Activated B cell treated with CpG ODN at 0.5 μM for 24 hours (primary cell): ENCODE results near the gene KCTD21. TPM values are rescaled to one million over a fixed set of nuclear protein-coding genes. Genes with fewer than 3 reads are reported as not detected.

Experiments
- ATAC-seq: fragments of 200-7000 bp; cut with Tn5 transposase; one replicate; pipeline ENCODE4 v1.10.0; 2021; ENCODE audit warnings: low read depth, mild to moderate bottlenecking, moderate library complexity
- CTCF ChIA-PET: fragments of 350-600 bp; sonication (Branson Sonifier 250); formaldehyde crosslinking; loops from one replicate; lab custom pipeline; 2021; ENCODE audit warnings: antibody characterized with exemption; lab: Charles Lee
- POLR2A ChIA-PET: fragments of 350-600 bp; sonication (Branson Sonifier 250); formaldehyde crosslinking; loops from one replicate; lab custom pipeline; 2021; ENCODE audit warnings: antibody characterized with exemption; lab: Charles Lee
- DNase-seq: peaks from one replicate; pipeline ENCODE4 v3.0.0; 2022
- H3K27ac Mint-ChIP-seq: one replicate; pipeline ENCODE4 v1.8.0; 2020; ENCODE audit warnings: mixed read lengths
- H3K27me3 Mint-ChIP-seq: one replicate; pipeline ENCODE4 v1.8.0; 2021; ENCODE audit warnings: mixed read lengths
- H3K36me3 Mint-ChIP-seq: one replicate; pipeline ENCODE4 v1.8.0; 2021; ENCODE audit warnings: low read depth, mixed read lengths
- H3K4me1 Mint-ChIP-seq: one replicate; pipeline ENCODE4 v1.8.0; 2021; ENCODE audit warnings: mixed read lengths
- H3K4me3 Mint-ChIP-seq: one replicate; pipeline ENCODE4 v1.8.0; 2020; ENCODE audit warnings: mild to moderate bottlenecking, mixed read lengths
- H3K9me3 Mint-ChIP-seq: one replicate; pipeline ENCODE4 v1.8.0; 2020; ENCODE audit warnings: mixed read lengths
- CTCF ChIP-seq: fragments of 200-600 bp; IDR thresholded peaks from one replicate; pipeline ENCODE4 v1.8.0; 2022; ENCODE audit warnings: antibody characterized with exemption, mild to moderate bottlenecking
- intact Hi-C: fragments of 100-400 bp; cut with micrococcal nuclease; formaldehyde crosslinking; loops from one replicate; pipeline ENCODE4 v1.15.1; 2024
- total RNA-seq: library from RNA; stranded (reverse); gene quantifications from 2 replicates; pipeline ENCODE4 v1.2.3, GENCODE V29; 2022

The KCTD21 gene
- total RNA-seq, 1 donor from 2014 or later: 3.2 TPM

GRCh38 chr11:78202733-78203167 is 14.3 kb upstream of the KCTD21 start:
- H3K36me3 Mint-ChIP-seq: no peaks in the 10 kb centered on the region
- H3K9me3 Mint-ChIP-seq: no peaks in the 10 kb centered on the region
- ATAC-seq (peak; percentile 28), DNase-seq (no peak)
- intact Hi-C loops: no loop called here
- no peak for TF ChIP-seq CTCF
- H3K27ac Mint-ChIP-seq: peak overlapping the region; percentile 13
- no peak overlapping the region for H3K4me3 Mint-ChIP-seq
- H3K4me1 Mint-ChIP-seq: peaks cover 15% of the 10 kb centered on the region
- H3K27me3 Mint-ChIP-seq: no peaks in the 10 kb centered on the region
- POLR2A ChIA-PET: interaction anchor here (0.7 to 1.0 kb wide), 2 partner anchors 14 to 21 kb away, joined by 3 to 7 read pairs; partner anchors contain the start of genes KCTD21 and USP35
- CTCF ChIA-PET: no interaction called here

- no peak overlapping the region for H3K4me3 Mint-ChIP-seq
- no peak for ATAC-seq
- no peak for TF ChIP-seq CTCF
- H3K9me3 Mint-ChIP-seq: no peaks in the 10 kb centered on the region
- intact Hi-C loops: no loop called here
- DNase-seq: no peak
- ChIA-PET POLR2A (no interaction called here), CTCF (no interaction called here)
- H3K36me3 Mint-ChIP-seq: no peaks in the 10 kb centered on the region
- peaks cover 15% of the 10 kb centered on the region for H3K4me1 Mint-ChIP-seq
- H3K27ac Mint-ChIP-seq: no peak overlapping the region
- H3K27me3 Mint-ChIP-seq: no peaks in the 10 kb centered on the region
These were observed 12.8 kb upstream of the KCTD21 start for GRCh38 chr11:78201096-78201818.

- Mint-ChIP-seq H3K4me3 (no peak overlapping the region), H3K4me1 (peaks cover 15% of the 10 kb centered on the region), H3K9me3 (no peaks in the 10 kb centered on the region), H3K27me3 (no peaks in the 10 kb centered on the region), H3K36me3 (no peaks in the 10 kb centered on the region), H3K27ac (no peak overlapping the region)
- no peak for ATAC-seq
- DNase-seq: no peak
- intact Hi-C loops: no loop called here
- POLR2A ChIA-PET: no interaction called here
- TF ChIP-seq CTCF: no peak
- CTCF ChIA-PET: no interaction called here
These were observed 12.1 kb upstream of the KCTD21 start for GRCh38 chr11:78200553-78200952.

GRCh38 chr11:78200061-78200460 is 11.6 kb upstream of the KCTD21 start:
- Mint-ChIP-seq H3K36me3 (no peaks in the 10 kb centered on the region), H3K27ac (no peak overlapping the region), H3K9me3 (no peaks in the 10 kb centered on the region), H3K27me3 (no peaks in the 10 kb centered on the region), H3K4me3 (no peak overlapping the region), H3K4me1 (peaks cover 15% of the 10 kb centered on the region)
- TF ChIP-seq CTCF: no peak
- intact Hi-C loops: no loop called here
- ChIA-PET POLR2A (no interaction called here), CTCF (no interaction called here)
- DNase-seq: no peak
- no peak for ATAC-seq

GRCh38 chr11:78199653-78200015 is 11.2 kb upstream of the KCTD21 start:
- no peak for TF ChIP-seq CTCF
- H3K9me3 Mint-ChIP-seq: no peaks in the 10 kb centered on the region
- H3K4me3 Mint-ChIP-seq: no peak overlapping the region
- H3K4me1 Mint-ChIP-seq: peaks cover 15% of the 10 kb centered on the region
- DNase-seq: no peak
- intact Hi-C loops: no loop called here
- no peak overlapping the region for H3K27ac Mint-ChIP-seq
- no peaks in the 10 kb centered on the region for H3K36me3 Mint-ChIP-seq
- H3K27me3 Mint-ChIP-seq: no peaks in the 10 kb centered on the region
- ChIA-PET CTCF (no interaction called here), POLR2A (no interaction called here)
- no peak for ATAC-seq
